Kidney capillary endothelial cell (primary cell): ENCODE results near the gene RBM33.
"Not testable (repeated sequence)": the region's sequence is repeated elsewhere in the genome, so short reads cannot be mapped to it uniquely, and the experiment has no call there.

ENCODE experiments used
- DNase-seq: peaks from one replicate; pipeline ENCODE4 v3.0.0-alpha.2; 2018; ENCODE audit warnings: low spot score

Gene RBM33

DNA sequence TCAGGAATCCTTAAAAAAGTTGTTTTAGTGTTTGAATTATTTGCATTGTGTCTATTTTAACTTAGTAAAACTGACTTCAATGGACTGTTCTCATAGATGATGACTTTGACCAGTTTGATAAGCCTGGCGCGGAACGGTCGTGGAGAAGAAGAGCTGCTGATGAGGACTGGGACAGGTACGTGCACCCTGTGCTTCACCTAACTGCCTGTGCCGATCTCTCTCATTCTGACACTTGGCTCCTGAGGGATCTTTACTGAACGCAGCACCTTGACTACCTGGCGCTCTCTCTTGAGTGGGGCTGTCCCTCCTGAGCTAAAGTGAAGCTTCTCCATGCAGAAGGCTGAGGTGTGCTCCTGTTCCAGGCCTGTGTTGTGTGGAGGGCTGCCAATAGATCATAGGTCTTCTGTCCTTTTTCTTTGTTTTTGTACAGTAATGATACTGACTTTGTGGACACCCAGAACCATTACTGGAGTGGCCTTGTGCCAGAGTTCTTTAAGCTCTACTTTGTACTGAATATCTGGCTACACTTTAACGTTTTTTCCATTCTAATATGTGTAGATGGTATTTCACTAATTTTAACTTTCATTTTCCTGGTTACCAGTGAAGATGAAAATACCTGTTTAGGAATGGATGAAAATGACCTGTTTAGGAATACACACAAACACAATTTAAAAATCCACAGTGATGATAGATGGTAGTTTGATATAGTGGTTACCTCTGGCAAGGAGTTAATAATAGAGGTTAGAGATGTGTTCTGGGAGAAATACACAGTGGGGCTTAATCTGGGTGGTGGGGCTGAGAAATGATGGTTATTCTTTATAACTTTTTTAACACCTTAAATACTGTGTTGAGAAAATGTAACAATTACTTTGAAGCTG, 20.9 kb downstream of the RBM33 start:
- no peak for DNase-seq

DNA sequence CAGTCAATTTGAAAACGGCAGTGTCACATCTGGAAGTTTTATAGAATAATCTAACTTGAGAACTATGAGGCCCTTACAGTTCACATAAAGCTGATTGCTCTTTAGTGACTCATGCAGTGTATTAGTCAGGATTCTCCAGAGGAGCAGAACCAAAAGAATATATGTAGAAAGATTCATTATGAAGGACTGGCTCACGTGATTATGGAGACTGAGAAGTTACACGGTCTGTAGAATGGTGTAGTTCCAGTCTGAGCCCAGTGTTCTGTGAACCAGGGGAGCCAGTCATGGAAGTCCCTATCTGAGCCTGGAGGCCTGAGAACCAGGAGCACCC, 21.5 kb downstream of the RBM33 start:
- peak; percentile 62 for DNase-seq

DNA sequence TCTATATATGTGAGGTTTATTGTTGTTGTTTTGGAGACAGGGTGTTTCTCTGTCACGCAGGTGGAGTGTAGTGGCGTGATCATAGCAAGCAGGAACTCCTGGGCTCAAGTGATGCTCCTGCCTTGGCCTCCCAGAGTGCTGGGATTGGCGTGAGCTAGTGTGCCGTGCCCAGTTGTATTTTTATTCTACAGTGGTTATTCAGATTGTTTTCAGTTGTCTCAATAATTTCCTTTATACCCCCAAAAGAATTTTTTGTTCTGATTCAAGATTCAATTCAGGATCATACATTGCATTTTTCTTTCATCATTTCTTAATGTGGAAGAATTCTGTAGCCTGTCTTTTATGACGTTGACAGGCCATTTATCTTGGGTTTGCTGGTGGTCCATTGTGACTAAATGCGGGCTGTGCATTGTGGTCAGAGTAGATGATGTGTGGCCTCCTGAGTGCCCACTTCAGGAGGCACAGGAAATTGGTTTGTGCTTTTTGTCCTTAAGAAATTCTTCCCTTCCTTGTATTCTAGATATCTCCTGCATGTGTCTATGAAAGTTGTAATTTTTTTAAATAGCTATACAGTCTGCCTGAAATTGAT, 22.9 kb downstream of the RBM33 start:
- DNase-seq = no peak

DNA sequence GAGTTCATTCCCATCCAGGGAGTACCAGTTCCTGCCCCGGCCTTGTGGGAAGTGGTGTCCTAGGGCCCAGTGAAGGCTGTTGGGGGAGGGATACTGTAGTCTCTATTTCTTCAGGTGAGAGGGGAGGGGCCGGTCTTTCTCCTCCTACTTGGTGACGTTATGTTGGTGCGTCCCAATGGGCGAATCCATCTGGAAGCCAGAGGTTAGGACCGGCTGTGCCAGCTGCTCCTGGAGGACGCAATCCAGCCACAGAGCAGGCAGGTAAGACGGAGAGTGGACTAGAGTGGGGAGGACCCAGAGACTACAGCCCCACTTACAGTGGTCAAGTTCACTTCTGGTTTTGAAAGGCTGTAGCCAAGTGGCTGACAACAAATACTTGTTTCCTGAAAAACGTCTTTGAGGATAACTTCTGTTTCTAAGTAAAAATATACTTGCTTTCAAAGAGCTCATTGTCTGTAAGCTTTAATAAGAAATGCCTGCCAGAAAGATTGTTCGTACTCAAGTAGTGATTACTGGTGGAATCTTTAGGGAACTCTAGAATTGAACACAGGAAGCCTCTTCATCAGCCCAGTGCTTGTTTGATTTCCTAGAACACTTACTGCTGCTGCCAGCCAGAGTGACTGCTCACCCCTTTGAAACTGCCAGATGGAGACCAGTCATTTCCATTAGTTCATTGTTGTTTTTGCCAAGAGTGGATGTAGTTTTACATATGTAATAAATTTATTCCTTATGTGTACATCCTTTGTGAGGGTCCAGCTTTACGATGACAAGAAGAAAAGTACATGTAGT, 25.4 kb downstream of the RBM33 start:
- DNase-seq = peak; percentile 69

DNA sequence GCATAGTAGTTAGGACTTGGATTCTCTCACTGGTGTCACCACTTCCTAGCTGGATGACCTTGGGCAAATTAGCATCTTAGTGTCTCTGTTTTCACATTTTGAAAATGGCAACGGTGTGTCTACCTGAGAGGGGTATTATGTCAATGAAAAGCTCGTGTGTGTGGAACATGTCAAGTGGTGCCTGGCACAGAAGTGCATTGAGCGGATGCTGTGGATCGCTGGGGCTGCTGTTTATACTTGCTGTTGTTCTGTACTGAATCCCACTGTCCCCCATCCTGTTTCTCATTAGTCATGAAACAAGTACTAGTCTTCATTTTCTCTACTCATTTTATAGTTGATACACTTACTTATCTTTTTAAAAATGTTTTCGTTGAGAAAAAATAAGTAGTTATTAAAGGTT, 26.1 kb downstream of the RBM33 start:
- no peak for DNase-seq

DNA sequence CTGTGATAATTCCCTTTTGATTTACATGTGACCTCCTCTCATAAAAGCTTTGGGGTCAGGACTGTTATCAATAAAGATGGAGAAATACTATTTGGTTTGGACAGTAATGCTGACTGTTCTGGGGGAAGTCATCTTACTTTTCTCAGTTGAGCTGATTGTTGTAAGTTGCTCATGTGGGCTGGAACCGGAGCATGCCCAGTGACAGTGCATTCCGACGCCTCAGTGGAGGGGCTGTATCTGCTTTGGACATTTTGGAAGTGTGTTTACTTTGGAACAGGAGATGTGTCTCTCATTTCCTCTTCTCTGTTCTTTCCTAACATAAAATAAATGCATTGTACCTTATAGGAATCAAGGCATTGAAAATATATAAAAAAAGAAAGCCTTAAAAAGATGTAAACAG, 30.1 kb downstream of the RBM33 start:
- DNase-seq = no peak

DNA sequence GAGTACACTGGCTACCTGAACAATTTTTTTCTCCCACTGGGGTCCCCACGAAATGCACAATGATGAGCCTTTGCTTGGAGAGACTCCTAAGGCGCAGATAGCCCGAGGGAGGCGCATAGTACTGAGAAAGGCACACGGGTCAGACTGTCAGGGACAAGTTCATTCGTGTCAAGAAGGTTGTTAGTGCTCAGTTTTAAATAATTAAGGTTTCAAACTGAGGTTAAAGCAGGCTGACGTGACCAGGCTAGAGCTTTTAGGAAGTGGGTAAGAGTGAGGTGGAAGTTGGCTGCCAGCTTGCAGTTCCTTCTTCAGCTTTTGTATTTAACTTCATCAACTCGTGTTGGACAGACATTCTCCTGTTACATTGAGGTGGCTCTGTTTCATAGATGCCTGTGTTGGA, 31.6 kb downstream of the RBM33 start:
- no peak for DNase-seq

DNA sequence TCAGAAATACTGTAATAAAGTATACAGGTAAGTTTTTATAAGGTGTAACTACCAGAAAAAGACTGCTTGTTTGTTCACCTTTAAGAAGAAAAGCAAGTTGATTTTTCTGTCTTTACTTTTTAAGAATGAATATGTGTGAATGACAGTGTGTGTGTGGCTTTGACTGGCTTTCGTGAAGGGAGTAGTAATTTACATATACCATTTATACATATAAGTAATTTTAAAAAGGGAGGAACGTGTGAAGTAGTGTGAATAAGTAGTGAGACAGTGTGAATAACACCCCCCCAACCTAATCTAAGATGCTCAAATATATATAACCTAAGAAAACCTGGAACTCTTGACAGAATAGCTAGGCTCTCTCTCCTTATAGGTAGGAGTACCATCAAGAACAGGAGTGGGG, 33.2 kb downstream of the RBM33 start:
- DNase-seq = no peak

DNA sequence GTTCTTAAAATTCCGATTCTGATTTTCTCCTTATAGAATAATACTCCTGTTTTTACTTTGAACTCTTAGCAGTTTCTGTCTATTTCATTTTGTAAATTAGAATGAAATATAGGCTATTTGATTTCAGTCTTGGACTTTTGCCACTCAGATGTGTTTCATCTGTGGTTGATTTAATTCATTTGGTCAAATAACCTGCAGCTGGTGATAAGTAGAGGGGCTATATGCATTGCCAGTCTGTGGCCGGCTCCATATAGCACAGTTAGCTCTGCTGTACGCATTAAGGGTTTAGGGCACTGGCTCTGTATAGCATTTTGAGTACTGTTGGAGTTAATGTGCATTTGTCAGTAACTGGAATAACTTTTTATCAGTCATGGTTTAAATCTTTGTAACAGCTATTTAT, 35.7 kb downstream of the RBM33 start:
- DNase-seq = no peak

DNA sequence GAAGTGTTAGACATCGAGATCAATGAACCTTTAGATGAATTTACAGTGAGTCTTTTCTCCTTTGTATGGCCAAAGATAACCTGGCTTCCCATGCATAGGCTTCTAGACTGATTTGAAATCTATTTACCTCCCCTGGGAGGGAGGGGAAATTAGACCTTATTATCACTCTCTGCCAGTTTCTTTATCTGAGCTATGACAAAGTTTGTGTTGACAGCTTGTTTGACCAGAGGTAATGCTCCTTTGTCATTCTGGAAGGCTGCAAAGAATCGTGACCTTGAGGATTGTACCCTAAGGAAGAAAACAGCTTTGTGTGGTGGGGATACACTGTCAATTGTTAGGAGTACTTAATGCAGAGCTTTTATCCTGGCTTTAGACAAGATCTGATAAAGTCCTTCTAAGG, 36.4 kb downstream of the RBM33 start:
- no peak for DNase-seq

DNA sequence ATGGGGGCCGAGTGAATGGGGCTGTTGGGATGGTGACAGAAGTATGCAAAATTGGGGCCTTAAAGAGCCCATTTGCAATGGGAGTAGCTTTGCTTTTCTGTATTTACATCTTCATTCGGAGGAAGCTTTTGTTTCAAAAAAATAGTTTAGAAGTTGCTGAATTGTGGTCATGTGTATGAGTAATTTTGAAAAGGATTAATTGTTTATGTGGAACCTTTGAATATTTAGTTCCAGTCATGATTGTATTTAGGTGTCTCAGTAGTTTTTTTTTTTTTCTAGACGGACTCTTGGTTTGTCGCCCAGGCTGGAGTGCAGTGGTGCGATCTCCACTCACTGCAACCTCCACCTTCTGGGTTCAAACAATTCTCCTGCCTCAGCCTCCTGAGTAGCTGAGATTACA, 37.2 kb downstream of the RBM33 start:
- no peak for DNase-seq

DNA sequence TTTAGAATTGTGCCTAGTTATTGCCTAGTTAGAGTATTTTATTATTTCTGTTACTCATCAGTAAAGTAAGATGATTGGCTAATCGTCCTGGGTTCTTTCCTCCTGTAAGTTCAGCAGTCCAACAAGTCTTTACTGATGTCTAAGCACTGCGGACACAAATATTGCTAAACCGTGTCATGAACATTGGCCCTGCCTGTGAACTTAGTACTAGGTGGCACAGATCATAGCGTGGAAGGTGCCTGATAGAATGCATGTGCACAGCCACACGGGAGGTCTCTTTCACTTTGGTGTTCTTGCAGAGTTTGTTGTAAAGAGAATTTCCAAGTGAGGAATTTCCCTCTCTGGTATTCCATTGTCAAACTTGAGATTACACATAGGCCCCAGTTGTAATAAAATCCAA, 38.0 kb downstream of the RBM33 start:
- DNase-seq = no peak

DNA sequence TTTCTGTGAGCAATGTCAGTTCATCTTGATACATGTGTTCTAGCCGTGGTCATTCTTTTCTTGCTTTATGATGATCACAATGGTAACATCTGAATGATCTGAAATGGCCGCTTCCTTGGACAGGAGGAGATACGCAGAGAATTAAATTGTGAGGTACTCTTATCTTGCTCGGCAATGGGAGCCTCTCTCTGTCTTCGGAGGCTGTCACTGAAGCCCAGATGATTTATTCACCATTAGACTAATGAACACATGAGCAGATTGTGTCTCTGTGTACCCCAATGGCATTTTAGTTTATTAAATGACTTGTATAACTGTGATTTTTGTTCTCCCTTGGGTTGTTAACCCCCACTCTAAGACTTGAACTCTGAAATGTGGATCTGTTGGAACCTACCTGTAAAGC, 38.6 kb downstream of the RBM33 start:
- DNase-seq = no peak

DNA sequence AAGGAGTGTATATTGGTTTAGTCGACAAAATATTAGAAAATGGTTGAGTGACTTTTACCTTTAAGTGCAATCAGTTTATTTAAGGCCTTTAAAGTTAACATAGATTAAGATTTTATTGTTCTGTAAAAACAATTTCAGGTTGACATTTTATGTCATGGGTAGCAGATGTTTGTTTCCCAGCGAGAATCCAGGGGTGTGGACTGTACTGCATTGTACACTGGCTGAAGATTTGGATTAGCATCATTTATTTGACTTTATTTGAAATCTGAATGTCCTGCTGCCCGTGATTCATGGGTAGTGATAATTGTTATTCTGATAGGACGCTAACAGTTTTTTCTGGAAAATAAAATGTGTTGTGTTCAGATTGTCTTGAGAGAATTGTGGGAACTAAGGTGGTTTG, 39.3 kb downstream of the RBM33 start:
- no peak for DNase-seq

DNA sequence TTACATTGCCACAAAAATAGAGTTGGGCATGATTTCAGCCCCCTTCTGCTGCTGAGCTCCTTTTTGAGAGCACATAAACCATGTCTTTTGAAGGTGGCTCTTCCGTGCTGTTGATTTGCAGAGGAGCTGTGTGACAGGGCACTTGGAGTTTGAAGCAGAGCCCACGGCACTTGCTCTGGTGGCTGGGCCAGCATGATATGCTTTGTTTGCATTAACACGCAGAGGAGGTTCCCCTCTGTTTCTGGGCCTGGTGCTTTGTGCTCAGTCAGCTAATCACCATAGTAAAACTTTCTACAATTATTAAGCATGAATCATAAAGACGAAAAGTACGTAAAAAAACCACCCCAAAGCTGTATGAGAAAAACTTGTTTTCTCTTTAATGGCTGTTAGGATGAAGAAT, 40.1 kb downstream of the RBM33 start:
- DNase-seq = no peak

DNA sequence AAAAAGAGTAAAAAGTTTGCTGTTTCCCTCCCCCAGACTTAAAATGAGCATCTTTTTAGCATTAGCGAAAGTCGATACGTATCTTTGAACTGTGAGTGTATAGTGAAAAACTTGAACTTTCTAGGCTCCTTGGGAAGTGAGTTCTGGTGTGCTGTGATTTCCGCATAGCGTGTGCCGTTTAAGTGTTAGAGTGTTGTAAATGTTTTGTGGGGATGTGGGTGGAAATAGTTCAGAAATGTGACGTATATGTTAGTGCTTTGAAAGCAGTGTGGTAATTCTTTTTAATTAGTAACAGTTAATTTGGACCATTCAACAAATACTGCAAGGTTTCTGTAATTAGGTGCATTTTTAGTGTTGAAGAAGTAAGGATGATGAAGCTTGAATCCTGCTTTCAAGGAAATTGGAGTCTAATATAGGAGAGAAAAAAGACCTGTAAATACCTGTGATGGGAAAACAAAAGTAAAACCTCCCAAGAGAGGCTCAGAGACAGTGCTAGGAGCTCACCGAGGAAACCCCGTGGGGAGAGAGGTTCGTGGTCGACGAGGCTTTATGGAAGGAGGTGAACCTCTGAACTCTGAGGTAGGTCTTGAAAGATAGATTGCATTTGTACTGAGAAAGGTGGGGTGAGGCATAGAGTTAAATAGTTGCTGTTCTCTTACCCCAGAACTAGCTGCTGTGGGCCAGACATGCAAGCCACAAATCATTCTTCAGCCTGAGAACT, 40.8 kb downstream of the RBM33 start:
- DNase-seq = no peak

DNA sequence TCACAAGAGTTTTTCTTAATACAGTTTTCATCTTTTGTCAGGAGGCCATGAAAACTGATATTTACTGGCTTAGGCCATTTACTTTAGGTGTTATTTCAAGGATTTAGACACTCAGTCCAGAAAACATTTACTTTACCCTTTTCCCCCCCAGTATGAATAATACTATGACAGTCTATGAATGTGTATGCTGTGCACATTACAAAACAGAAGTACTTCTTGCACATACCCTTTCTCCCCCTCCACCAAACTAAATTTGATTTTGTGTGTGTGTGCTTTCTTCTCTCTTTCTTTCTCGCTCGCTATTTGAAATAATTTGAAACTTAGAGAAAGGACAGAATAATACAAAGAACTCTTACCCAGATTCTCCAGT, 41.3 kb downstream of the RBM33 start:
- DNase-seq = no peak

DNA sequence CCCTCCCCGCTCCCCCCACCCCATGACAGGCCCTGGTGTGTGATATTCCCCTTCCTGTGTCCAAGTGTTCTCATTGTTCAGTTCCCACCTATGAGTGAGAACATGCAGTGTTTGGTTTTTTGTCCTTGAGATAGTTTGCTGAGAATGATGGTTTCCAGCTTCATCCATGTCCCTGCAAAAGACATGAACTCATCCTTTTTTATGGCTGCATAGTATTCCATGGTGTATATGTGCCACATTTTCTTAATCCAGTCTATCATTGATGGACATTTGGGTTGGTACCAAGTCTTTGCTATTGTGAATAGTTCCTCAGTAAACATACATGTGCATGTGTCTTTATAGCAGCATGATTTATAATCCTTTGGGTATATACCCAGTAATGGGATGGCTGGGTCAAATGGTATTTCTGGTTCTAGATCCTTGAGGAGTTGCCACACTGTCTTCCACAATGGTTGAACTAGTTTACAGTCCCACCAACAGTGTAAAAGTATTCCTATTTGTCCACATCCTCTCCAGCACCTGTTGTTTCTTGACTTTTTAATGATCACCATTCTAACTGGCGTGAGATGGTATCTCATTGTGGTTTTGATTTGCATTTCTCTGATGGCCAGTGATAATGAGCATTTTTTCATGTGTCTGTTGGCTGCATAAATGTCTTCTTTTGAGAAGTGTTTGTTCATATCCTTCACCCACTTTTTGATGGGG, 42.3 kb downstream of the RBM33 start:
- not testable (repeated sequence) for DNase-seq

DNA sequence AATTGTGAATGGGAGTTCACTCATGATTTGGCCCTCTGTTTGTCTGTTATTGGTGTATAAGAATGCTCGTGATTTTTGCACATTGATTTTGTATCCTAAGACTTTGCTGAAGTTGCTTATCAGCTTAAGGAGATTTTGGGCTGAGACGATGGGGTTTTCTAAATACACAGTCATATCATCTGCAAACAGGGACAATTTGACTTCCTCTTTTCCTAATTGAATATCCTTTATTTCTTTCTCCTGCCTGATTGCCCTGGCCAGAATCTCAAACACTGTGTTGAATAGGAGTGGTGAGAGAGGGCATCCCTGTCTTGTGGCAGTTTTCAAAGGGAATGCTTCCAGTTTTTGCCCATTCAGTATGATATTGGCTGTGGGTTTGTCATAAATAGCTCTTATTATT, 43.8 kb downstream of the RBM33 start:
- not testable (repeated sequence) for DNase-seq

DNA sequence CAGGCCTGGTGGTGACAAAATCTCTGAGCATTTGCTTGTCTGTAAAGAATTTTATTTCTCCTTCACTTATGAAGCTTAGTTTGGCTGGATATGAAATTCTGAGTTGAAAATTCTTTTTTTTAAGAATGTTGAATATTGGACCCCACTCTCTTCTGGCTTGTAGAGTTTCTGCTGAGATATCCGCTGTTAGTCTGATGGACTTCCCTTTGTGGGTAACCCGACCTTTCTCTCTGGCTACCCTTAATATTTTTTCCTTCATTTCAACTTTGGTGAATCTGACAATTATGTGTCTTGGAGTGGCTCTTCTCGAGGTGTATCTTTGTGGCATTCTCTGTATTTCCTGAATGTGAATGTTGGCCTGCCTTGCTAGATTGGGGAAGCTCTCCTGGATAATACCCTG, 46.2 kb downstream of the RBM33 start:
- not testable (repeated sequence) for DNase-seq

DNA sequence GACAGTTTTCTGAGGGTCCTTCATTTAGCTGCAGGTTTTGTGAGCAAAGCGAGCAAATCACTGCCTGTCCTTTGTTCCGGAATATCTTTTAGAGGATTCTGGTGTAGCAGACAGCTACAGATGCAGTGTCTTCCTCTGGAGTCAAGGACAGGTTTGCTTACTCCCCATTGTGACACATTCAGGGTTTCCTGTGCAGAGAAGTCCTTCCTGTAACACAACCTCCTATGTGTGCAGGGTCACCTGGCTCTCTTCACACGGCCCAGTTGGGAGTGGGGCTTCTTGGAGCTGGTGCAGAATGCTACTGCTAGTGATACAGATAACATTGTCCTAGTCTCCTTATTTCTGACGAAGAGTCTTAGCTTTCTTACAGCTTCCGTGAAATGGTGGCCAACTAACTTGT, 47.9 kb downstream of the RBM33 start:
- peak; percentile 40 for DNase-seq

DNA sequence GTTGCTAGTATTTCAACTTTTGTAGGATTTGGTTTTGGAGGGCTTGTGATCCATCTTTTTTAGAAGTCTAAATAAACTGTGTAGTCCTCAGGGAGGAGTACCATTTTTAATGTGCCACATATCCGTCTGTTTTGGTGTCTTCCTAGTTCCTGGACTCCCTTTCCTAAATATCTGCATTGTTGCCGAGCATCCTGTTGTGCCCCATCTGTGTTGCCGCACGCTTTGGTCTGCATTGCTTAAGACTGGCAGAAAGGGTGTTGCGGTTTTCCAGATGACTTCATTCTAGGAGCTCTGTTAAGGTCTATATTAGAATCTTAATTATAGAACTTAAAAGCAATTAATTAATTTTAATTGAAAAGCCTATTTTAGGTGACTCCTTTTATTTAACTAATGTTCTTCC, 49.4 kb downstream of the RBM33 start:
- no peak for DNase-seq
